GM23338 (cell line): ENCODE measurements around the gene ATP6V1F. TPM values are rescaled to one million over a fixed set of nuclear protein-coding genes. Genes with fewer than 3 reads are reported as not detected.

Experiments used
- ATAC-seq: fragments of 200-7000 bp; cut with Tn5 transposase; 3 replicates; pipeline ENCODE4 v1.9.1; 2020
- DNase-seq: peaks from one replicate; pipeline ENCODE4 v3.0.0-alpha.2; 2015; ENCODE audit warnings: low spot score
- H2AFZ ChIP-seq: fragments of 200-600 bp; sonication (generic); 2 replicates; pipeline ENCODE4 v1.8.0; 2016; ENCODE audit warnings: antibody characterized with exemption, mild to moderate bottlenecking, moderate library complexity
- H3F3A ChIP-seq: fragments of 200-600 bp; sonication (generic); replicated peaks from 2 replicates; pipeline ENCODE4 v1.8.0; 2017; ENCODE audit warnings: antibody characterized with exemption, mixed run types, low read depth
- H3K27ac ChIP-seq: fragments of 200-600 bp; sonication (generic); 2 replicates; pipeline ENCODE4 v1.6.1; 2016; ENCODE audit warnings: low read depth
- H3K27me3 ChIP-seq: fragments of 200-600 bp; sonication (generic); 2 replicates; pipeline ENCODE4 v1.8.0; 2016; ENCODE audit warnings: mild to moderate bottlenecking, mixed run types, moderate library complexity; ENCODE audit not compliant: insufficient read depth
- H3K36me3 ChIP-seq: fragments of 200-600 bp; sonication (generic); 2 replicates; pipeline ENCODE4 v1.8.0; 2016; ENCODE audit warnings: mild to moderate bottlenecking; ENCODE audit not compliant: insufficient read depth
- H3K4me1 ChIP-seq: fragments of 200-600 bp; sonication (generic); 2 replicates; pipeline ENCODE4 v1.8.0; 2016; ENCODE audit warnings: mild to moderate bottlenecking, moderate library complexity; ENCODE audit not compliant: insufficient read depth
- H3K4me2 ChIP-seq: fragments of 200-600 bp; sonication (generic); 2 replicates; pipeline ENCODE4 v1.7.1; 2017; ENCODE audit warnings: mixed run types
- H3K4me3 ChIP-seq: fragments of 200-600 bp; sonication (generic); 2 replicates; pipeline ENCODE4 v1.6.1; 2016; ENCODE audit warnings: mixed run types
- H3K79me2 ChIP-seq: fragments of 200-600 bp; sonication (generic); replicated peaks from 2 replicates; pipeline ENCODE4 v1.8.0; 2017; ENCODE audit warnings: mild to moderate bottlenecking; ENCODE audit not compliant: insufficient read depth
- H3K9me2 ChIP-seq: fragments of 200-600 bp; sonication (generic); 2 replicates; pipeline ENCODE4 v1.8.0; 2017; ENCODE audit not compliant: insufficient read depth
- H4K20me1 ChIP-seq: fragments of 200-600 bp; sonication (generic); replicated peaks from 2 replicates; pipeline ENCODE4 v1.8.0; 2017; ENCODE audit warnings: mild to moderate bottlenecking; ENCODE audit not compliant: insufficient read depth
- H3K27ac Mint-ChIP-seq: 2 replicates; pipeline ENCODE4 v1.8.0; 2020; ENCODE audit warnings: inconsistent platforms, mild to moderate bottlenecking, moderate library complexity, mixed read lengths
- H3K27me3 Mint-ChIP-seq: 3 replicates; pipeline ENCODE4 v1.8.0; 2022; ENCODE audit warnings: low read depth, mild to moderate bottlenecking, moderate library complexity, mixed read lengths, inconsistent platforms; ENCODE audit not compliant: insufficient read depth, poor library complexity
- H3K36me3 Mint-ChIP-seq: 3 replicates; pipeline ENCODE4 v1.8.0; 2021; ENCODE audit warnings: low read depth, mild to moderate bottlenecking, inconsistent platforms, moderate library complexity, mixed read lengths
- H3K4me1 Mint-ChIP-seq: 3 replicates; pipeline ENCODE4 v1.8.0; 2020; ENCODE audit warnings: mild to moderate bottlenecking, inconsistent platforms, mixed read lengths
- H3K4me3 Mint-ChIP-seq: 3 replicates; pipeline ENCODE4 v1.8.0; 2021; ENCODE audit warnings: moderate library complexity, mild to moderate bottlenecking, inconsistent platforms, mixed read lengths
- H3K9me3 Mint-ChIP-seq: 3 replicates; pipeline ENCODE4 v1.8.0; 2020; ENCODE audit warnings: moderate library complexity, mild to moderate bottlenecking, inconsistent platforms, mixed read lengths
- CREB1 ChIP-seq: fragments of 250-450 bp; sonication (Bioruptor Pico); IDR thresholded peaks from 2 replicates; pipeline ENCODE4 v1.5.0; 2020; ENCODE audit warnings: low read depth, mild to moderate bottlenecking, moderate library complexity
- EZH2 ChIP-seq: fragments of 200-600 bp; sonication (generic); IDR thresholded peaks from one replicate; pipeline ENCODE4 v1.8.0; 2017; ENCODE audit warnings: antibody characterized with exemption, mild to moderate bottlenecking, low read depth; ENCODE audit not compliant: unreplicated experiment
- EZH2phosphoT487 ChIP-seq: fragments of 200-600 bp; sonication (generic); IDR thresholded peaks from one replicate; pipeline ENCODE4 v1.8.1; 2018; ENCODE audit warnings: antibody characterized with exemption; ENCODE audit not compliant: unreplicated experiment
- JUNB ChIP-seq: IDR thresholded peaks from one replicate; pipeline ENCODE4 v1.6.1; 2016; ENCODE audit warnings: antibody characterized with exemption; ENCODE audit not compliant: unreplicated experiment
- NANOG ChIP-seq: IDR thresholded peaks from 2 replicates; pipeline ENCODE4 v1.6.1; 2016; ENCODE audit warnings: antibody characterized with exemption, borderline replicate concordance
- POLR2AphosphoS5 ChIP-seq: IDR thresholded peaks from 2 replicates; pipeline ENCODE4 v1.6.1; 2016; ENCODE audit warnings: antibody characterized with exemption, low read depth
- STAT1 ChIP-seq: IDR thresholded peaks from one replicate; pipeline ENCODE4 v1.6.1; 2016; ENCODE audit warnings: antibody characterized with exemption; ENCODE audit not compliant: unreplicated experiment
- ZNF331 ChIP-seq: fragments of 250-450 bp; sonication (Bioruptor Pico); IDR thresholded peaks from 2 replicates; pipeline ENCODE4 v1.5.0; 2020; ENCODE audit warnings: low read depth, mild to moderate bottlenecking, moderate library complexity
- polyA plus RNA-seq: library from polyadenylated mRNA; unstranded; fragments of >200 nt; fragmentation: Nextera tagmentation; extraction: Ambion mirVana; gene quantifications from 2 replicates; pipeline ENCODE4 v1.2.1, GENCODE V29; 2016
- total RNA-seq: library from RNA; depleted of rRNA; stranded (reverse); fragments of >200 nt; shearing (Covaris generic); gene quantifications from 2 replicates; pipeline ENCODE4 v1.2.3, GENCODE V29; 2014
- TF ChIP-seq, protein P1 (sequence below), 2 experiments: fragments of 200-600 bp in 1 of 2; sonication (generic) in 1 of 2; conservative IDR thresholded peaks; 2 replicates each; pipeline versions ENCODE4 v1.5.1 to v1.6.1; 2016 to 2017; ENCODE audit warnings: antibody characterized with exemption in 2 of 2, low read depth in 2 of 2, mild to moderate bottlenecking in 2 of 2, moderate library complexity in 1 of 2
- TF ChIP-seq, protein P2 (sequence below): IDR thresholded peaks from one replicate; pipeline ENCODE4 v1.6.1; 2018; ENCODE audit warnings: antibody characterized with exemption; ENCODE audit not compliant: unreplicated experiment
- TF ChIP-seq, protein P3 (sequence below): IDR thresholded peaks from 2 replicates; pipeline ENCODE4 v1.6.1; 2016; ENCODE audit warnings: antibody characterized with exemption

Gene ATP6V1F
- total and polyA plus RNA-seq, 2 experiments from 2014 or later = 66.5 to 271 TPM

DNA sequence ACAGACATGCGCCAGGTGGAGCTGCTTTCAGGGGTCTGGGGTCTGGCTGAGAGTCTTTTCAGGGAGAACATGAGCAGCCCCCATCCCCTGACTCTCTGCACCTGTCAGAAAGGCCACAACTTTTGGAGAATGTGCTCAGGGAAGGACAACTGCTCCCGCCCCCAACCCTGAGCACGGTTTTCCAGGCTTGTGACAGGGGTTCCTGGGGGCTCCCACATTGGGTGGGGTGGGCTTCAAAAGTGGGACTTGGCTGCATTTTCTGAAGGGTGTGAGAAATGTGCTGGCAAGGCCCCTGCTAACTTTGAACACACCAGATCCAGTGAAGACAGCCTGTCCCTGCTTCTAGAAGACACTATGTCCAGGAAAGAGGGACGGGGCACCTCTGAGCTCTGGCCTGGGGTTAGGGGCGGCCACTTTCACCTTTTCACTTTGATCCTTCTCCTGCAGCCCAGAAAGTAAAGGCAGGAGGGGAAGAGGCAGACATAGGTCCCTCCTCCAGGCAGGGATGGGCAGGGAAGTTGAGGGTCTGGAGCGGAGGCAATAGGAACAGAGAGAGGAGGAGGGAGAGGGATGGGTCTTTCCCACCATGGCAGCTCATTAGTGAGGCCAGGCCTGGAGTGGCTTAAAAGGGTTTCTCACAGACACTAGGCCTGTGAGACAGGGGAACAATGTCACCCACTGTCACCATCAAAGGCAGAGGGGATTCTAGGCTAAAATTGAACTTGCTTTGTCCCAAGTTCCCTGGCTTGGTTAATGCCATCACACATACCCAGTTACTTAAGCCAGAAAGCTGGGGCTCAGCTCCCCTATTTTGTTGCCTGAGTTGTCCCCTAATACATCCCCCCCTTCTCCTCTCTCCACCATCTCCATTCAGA lies 46.3 kb downstream of the ATP6V1F start:
- TF ChIP-seq EZH2phosphoT487 = no peak
- TF ChIP-seq NANOG = no peak
- TF ChIP-seq, protein P1, sequence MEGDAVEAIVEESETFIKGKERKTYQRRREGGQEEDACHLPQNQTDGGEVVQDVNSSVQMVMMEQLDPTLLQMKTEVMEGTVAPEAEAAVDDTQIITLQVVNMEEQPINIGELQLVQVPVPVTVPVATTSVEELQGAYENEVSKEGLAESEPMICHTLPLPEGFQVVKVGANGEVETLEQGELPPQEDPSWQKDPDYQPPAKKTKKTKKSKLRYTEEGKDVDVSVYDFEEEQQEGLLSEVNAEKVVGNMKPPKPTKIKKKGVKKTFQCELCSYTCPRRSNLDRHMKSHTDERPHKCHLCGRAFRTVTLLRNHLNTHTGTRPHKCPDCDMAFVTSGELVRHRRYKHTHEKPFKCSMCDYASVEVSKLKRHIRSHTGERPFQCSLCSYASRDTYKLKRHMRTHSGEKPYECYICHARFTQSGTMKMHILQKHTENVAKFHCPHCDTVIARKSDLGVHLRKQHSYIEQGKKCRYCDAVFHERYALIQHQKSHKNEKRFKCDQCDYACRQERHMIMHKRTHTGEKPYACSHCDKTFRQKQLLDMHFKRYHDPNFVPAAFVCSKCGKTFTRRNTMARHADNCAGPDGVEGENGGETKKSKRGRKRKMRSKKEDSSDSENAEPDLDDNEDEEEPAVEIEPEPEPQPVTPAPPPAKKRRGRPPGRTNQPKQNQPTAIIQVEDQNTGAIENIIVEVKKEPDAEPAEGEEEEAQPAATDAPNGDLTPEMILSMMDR (conservative IDR thresholded peaks at IDR 0.05; ENCODE audit: low read depth in 2 of 2) = no peak
- TF ChIP-seq JUNB = no peak
- no peak for TF ChIP-seq STAT1
- Mint-ChIP-seq H3K27ac (no peak overlapping the region), H3K4me3 (peak overlapping the region; percentile 78), H3K36me3 (no peaks in the 10 kb centered on the region; the same call in 2 of the 3 replicates), H3K9me3 (no peaks in the 10 kb centered on the region), H3K4me1 (peaks cover 25% of the 10 kb centered on the region), H3K27me3 (peaks cover 39% of the 10 kb centered on the region)
- Histone ChIP-seq H3K9me2 (no peaks in the 10 kb centered on the region), H3F3A (peaks cover 4% of the 10 kb centered on the region), H3K4me2 (peak overlapping the region; percentile 93), H3K27ac (no peak overlapping the region), H3K4me1 (peaks cover 19% of the 10 kb centered on the region), H4K20me1 (no peaks in the 10 kb centered on the region), H2AFZ (peak overlapping the region; percentile 99), H3K27me3 (peaks cover 56% of the 10 kb centered on the region), H3K79me2 (no peaks in the 10 kb centered on the region), H3K36me3 (no peaks in the 10 kb centered on the region), H3K4me3 (peak overlapping the region; percentile 76)
- ATAC-seq (no peak), DNase-seq (no peak)

DNA sequence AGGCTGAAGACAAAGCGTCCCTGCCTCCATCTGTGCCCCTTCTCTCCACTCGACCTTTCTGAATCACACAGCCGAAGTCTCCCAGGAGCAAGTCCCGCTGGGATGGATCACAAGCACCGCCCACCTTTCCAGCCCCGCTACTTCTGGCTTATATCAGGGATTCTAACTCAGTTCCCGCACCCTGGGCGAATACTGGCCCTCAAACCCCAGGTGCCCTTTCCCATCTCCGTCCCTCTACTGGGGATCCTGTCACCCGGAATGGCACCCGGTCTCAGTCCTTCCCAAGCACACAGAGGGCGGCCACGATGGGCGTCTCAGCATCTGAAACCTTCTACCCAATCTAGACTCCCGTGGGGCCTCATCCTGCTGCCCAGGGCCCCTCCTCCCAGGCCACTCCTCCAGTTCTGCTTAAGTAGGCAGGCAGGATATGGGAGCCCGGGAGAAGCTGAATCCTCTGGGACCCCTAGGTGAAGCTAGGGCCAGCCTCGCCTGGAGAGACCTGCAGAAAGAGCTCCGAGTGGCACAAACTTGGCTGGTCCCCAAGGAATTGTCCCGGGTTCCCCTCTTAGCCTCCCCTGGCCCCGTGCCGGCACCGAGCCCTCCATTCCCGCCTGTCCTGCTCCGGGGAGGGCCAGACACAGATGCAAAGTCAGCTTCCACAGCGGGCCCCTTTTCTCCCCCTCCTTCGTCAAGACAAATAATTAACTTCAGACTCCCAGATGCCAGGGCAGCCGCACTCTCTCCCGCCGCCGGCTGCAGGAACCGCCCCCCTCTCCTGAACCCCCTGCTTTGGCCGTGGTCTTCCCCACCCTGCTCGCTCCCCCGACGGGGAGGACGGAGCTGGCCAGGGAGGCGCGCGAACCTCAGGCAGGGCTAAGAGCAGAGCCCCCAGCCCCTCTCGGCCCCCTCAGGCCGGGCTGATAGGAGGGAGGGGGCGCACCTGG lies 47.2 kb downstream of the ATP6V1F start:
- TF ChIP-seq, protein P2, sequence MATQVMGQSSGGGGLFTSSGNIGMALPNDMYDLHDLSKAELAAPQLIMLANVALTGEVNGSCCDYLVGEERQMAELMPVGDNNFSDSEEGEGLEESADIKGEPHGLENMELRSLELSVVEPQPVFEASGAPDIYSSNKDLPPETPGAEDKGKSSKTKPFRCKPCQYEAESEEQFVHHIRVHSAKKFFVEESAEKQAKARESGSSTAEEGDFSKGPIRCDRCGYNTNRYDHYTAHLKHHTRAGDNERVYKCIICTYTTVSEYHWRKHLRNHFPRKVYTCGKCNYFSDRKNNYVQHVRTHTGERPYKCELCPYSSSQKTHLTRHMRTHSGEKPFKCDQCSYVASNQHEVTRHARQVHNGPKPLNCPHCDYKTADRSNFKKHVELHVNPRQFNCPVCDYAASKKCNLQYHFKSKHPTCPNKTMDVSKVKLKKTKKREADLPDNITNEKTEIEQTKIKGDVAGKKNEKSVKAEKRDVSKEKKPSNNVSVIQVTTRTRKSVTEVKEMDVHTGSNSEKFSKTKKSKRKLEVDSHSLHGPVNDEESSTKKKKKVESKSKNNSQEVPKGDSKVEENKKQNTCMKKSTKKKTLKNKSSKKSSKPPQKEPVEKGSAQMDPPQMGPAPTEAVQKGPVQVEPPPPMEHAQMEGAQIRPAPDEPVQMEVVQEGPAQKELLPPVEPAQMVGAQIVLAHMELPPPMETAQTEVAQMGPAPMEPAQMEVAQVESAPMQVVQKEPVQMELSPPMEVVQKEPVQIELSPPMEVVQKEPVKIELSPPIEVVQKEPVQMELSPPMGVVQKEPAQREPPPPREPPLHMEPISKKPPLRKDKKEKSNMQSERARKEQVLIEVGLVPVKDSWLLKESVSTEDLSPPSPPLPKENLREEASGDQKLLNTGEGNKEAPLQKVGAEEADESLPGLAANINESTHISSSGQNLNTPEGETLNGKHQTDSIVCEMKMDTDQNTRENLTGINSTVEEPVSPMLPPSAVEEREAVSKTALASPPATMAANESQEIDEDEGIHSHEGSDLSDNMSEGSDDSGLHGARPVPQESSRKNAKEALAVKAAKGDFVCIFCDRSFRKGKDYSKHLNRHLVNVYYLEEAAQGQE = no peak
- TF ChIP-seq STAT1 (no peak), POLR2AphosphoS5 (0 out of 2 replicates have a peak, but pooled peaks have one; percentile 22), JUNB (no peak), EZH2 (peak; percentile 56), CREB1 (CRISPR knock-in tag) (no peak), ZNF331 (no peak)
- TF ChIP-seq, protein P3, sequence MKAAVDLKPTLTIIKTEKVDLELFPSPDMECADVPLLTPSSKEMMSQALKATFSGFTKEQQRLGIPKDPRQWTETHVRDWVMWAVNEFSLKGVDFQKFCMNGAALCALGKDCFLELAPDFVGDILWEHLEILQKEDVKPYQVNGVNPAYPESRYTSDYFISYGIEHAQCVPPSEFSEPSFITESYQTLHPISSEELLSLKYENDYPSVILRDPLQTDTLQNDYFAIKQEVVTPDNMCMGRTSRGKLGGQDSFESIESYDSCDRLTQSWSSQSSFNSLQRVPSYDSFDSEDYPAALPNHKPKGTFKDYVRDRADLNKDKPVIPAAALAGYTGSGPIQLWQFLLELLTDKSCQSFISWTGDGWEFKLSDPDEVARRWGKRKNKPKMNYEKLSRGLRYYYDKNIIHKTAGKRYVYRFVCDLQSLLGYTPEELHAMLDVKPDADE = no peak
- peak; percentile 41 for ATAC-seq
- H3K36me3 ChIP-seq = no peaks in the 10 kb centered on the region
- peaks cover 24% of the 10 kb centered on the region for H3K4me1 ChIP-seq
- peak overlapping the region; percentile 76 for H3K4me3 ChIP-seq
- no peaks in the 10 kb centered on the region for H4K20me1 ChIP-seq
- DNase-seq = peak; percentile 74
- no peaks in the 10 kb centered on the region; the same call in 2 of the 3 replicates for H3K36me3 Mint-ChIP-seq
- H3K27ac Mint-ChIP-seq = no peak overlapping the region
- no peak overlapping the region for H3K27ac ChIP-seq
- H3K4me1 Mint-ChIP-seq = peaks cover 27% of the 10 kb centered on the region
- peaks cover 47% of the 10 kb centered on the region for H3K27me3 Mint-ChIP-seq
- peak overlapping the region; percentile 99 for H2AFZ ChIP-seq
- H3K9me2 ChIP-seq = no peaks in the 10 kb centered on the region
- H3K79me2 ChIP-seq = no peaks in the 10 kb centered on the region
- peaks cover 65% of the 10 kb centered on the region for H3K27me3 ChIP-seq
- H3K4me3 Mint-ChIP-seq = peak overlapping the region; percentile 78
- H3F3A ChIP-seq = peaks cover 4% of the 10 kb centered on the region
- peak overlapping the region; percentile 93 for H3K4me2 ChIP-seq
- no peaks in the 10 kb centered on the region for H3K9me3 Mint-ChIP-seq
